ENCODE data around the gene SPANXN4. TPM values are rescaled to one million over a fixed set of nuclear protein-coding genes. Genes with fewer than 3 reads are reported as not detected.

The SPANXN4 gene
- not detected in 2 replicates for total RNA-seq

DNA sequence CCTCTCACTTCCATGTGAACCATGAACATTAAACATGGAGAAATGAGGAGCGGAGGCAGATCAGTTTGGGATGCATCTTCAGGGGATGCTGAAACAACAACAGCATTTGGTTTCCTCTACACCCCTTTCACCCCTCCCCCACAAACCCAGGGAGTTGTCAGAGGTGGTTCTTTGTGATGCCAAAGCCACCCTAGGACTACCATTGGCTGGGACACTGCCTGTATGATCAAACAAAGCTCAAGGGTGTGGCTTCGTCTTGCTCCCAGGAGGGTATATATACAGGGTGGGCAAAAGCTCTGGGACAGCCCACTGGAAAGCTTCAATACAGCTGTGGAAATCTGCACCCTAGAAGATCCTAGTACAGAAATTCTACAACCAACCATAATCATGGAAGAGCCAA, at the start of gene SPANXN4:
SPANXN4 (plus strand) TSS at position 301 of the 400 bp plus-strand sequence; CDS start at position 388, 87 bp downstream.

All from articular chondrocyte of knee joint (primary cell).